Measurements from ENCODE around the gene SIGLEC9. TPM values are rescaled to one million over a fixed set of nuclear protein-coding genes. Genes with fewer than 3 reads are reported as not detected.

SIGLEC9 gene
- total and polyA plus RNA-seq, 7 donors = 0.24 to 2.2 (median 0.73) TPM

DNA sequence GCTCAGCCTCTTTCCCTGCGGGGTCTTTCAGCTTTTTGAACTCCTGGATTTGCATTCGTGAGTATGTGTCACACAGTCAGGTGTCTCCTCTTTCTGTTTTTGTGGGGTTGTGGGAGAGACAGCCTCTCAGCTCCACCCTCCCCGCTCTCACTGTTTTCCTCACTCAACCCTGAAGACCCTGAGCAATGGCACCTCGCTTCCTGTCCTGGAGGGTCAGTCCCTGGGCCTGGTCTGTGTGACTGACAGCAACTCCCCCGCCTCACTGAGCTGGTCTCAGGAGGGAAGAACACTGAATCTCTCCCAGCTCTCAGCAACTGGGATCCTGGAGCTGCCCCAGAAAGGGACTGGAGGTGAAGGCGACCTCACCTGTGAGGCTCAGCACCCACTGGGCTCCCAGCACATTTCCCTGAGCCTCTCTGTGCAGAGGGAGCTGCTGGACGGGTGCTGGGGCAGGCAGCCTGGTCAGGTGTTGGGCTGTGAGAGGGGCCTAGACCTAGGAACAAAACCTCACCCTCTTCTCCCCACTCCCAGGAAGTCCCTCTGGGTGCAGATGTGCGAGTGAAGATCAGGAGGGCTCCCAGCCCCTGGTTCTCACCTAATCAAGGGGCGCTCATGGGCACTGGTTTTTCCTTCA, 13.2 kb downstream of the SIGLEC9 start:
- peaks cover 0 to 2% (median 0%) of the 10 kb centered on the region in 3 donors for H3K27me3 ChIP-seq (ENCODE audit: insufficient read depth in 3 of 3, low read length in 2 of 3)
- 74 to 75% (median 74%) methylated on average over 7 to 9 of the region's 9 CpGs for WGBS, 3 donors
- no peak overlapping the region for H3K27ac ChIP-seq
- H3K4me1 ChIP-seq = no peaks in the 10 kb centered on the region
- intact Hi-C loops (cut with DNase I) = no loop called here
- TF ChIP-seq, protein P1, sequence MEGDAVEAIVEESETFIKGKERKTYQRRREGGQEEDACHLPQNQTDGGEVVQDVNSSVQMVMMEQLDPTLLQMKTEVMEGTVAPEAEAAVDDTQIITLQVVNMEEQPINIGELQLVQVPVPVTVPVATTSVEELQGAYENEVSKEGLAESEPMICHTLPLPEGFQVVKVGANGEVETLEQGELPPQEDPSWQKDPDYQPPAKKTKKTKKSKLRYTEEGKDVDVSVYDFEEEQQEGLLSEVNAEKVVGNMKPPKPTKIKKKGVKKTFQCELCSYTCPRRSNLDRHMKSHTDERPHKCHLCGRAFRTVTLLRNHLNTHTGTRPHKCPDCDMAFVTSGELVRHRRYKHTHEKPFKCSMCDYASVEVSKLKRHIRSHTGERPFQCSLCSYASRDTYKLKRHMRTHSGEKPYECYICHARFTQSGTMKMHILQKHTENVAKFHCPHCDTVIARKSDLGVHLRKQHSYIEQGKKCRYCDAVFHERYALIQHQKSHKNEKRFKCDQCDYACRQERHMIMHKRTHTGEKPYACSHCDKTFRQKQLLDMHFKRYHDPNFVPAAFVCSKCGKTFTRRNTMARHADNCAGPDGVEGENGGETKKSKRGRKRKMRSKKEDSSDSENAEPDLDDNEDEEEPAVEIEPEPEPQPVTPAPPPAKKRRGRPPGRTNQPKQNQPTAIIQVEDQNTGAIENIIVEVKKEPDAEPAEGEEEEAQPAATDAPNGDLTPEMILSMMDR (IDR thresholded peaks at IDR 0.05) = no peak
- no peaks in the 10 kb centered on the region for H3K9me3 ChIP-seq
- no peaks in the 10 kb centered on the region for H3K36me3 ChIP-seq (ENCODE audit: insufficient read depth in 1 of 2, low read depth in 1 of 2)
- H3K4me3 ChIP-seq = no peak overlapping the region
- no peak for ATAC-seq
- DNase-seq = no peak

DNA sequence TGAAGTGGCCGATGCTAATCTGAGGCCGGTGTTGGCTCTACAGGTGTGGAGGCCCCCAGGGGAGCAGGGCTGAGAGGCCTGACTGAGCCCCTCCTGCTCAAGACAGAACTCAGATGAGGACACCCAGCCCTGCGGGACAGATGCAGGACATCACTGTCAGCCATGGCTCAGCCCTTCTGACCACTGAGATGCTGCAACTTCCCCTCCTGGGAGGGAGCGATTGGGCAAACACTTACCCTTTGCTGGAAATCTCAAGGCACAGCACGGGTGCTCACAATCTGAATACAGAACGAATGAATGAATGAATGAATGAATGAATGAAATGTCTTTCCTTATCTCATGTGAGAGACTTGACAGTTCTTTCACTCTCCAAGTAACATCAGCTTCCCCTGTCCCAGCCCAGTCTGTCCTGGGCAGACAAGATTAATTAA, 13.9 kb downstream of the SIGLEC9 start:
- DNase-seq = peak in 1 of 2 donors; percentile 35
- no peaks in the 10 kb centered on the region for H3K9me3 ChIP-seq
- intact Hi-C loops (cut with DNase I) = no loop called here
- H3K4me3 ChIP-seq = no peak overlapping the region
- no peak overlapping the region for H3K27ac ChIP-seq
- peaks cover 0 to 2% (median 0%) of the 10 kb centered on the region in 3 donors for H3K27me3 ChIP-seq (ENCODE audit: insufficient read depth in 3 of 3, low read length in 2 of 3)
- ATAC-seq = peak in 1 of 4 donors; percentile 41
- TF ChIP-seq, protein P1 (IDR thresholded peaks at IDR 0.05) = no peak
- H3K36me3 ChIP-seq (ENCODE audit: insufficient read depth in 1 of 2, low read depth in 1 of 2) = no peaks in the 10 kb centered on the region
- WGBS, 3 donors = 72 to 78% (median 77%) methylated on average over 6 of the region's 6 CpGs
- H3K4me1 ChIP-seq = no peaks in the 10 kb centered on the region

DNA sequence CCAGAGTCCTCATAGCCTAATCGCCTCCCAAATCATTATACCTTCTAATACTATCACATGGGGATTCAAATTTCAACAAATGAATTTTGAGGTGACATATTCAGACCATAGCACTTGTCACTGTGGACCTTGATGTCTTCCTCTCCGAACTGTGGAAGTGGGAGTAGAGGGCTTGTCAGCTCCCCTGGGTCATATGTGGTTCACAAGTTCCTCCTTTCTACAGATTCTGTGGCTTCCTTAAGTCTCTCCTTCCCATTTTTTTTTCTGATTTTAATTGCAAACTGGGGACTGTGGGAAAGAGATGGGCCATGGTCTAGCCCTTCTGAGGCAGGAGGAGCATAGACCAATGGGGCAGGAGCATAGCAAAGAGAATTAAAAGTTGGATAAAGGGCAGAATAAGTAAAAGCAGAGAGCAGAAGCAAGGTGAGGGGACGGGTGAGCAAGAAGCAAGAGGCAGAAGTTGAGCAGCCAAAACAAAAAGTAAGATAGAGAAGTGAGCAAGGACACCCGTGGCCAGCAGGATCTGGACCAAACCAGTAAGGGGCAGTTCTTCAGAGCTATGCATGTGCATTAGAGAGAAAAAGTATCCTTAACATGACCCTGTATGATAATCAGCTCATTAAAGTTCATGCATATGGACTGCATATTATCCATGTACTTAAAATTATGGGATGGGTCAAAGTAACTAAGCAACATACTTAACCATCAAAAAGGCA, 14.8 kb downstream of the SIGLEC9 start:
- DNase-seq (no peak), ATAC-seq (no peak)
- no peak overlapping the region for H3K27ac ChIP-seq
- intact Hi-C loops (cut with DNase I) = no loop called here
- WGBS, 3 donors = 54 to 70% (median 61%) methylated on average over 4 of the region's 4 CpGs
- H3K4me3 ChIP-seq = no peak overlapping the region
- H3K27me3 ChIP-seq (ENCODE audit: insufficient read depth in 3 of 3, low read length in 2 of 3) = peaks cover 0 to 2% (median 0%) of the 10 kb centered on the region in 3 donors
- no peaks in the 10 kb centered on the region for H3K36me3 ChIP-seq (ENCODE audit: insufficient read depth in 1 of 2, low read depth in 1 of 2)
- no peaks in the 10 kb centered on the region for H3K4me1 ChIP-seq
- TF ChIP-seq, protein P1 (IDR thresholded peaks at IDR 0.05) = no peak
- no peaks in the 10 kb centered on the region for H3K9me3 ChIP-seq

DNA sequence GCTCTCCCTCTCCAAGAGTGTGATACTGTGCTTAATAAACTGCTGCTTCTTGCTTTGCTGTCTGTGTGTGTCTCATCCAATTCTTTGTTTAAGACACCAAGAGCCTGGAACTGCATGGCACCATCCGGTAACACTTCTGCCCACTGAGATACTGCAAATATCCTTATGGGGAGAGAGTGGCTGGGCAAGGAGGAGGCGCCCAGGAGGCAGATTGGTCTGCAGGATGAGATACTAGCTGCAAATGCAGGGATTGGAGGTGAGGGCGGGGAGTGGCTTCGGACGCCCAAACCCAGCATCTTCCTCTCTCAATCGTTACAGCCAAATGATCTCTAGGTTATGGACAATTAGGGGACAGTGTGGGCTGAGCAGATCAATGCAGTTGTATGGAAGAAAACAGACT, 15.7 kb downstream of the SIGLEC9 start:
- no peaks in the 10 kb centered on the region for H3K9me3 ChIP-seq
- no peaks in the 10 kb centered on the region for H3K36me3 ChIP-seq (ENCODE audit: insufficient read depth in 1 of 2, low read depth in 1 of 2)
- no peak overlapping the region for H3K27ac ChIP-seq
- DNase-seq (no peak), ATAC-seq (no peak)
- H3K27me3 ChIP-seq (ENCODE audit: insufficient read depth in 3 of 3, low read length in 2 of 3) = peaks cover 0 to 2% (median 0%) of the 10 kb centered on the region in 3 donors
- TF ChIP-seq, protein P1 (IDR thresholded peaks at IDR 0.05) = no peak
- no peak overlapping the region for H3K4me3 ChIP-seq
- WGBS, 3 donors = 28 to 37% (median 33%) methylated on average over 6 of the region's 6 CpGs
- no peaks in the 10 kb centered on the region for H3K4me1 ChIP-seq
- intact Hi-C loops (cut with DNase I) = no loop called here
